ENCODE measurements around the gene KLF15.

KLF15 gene

DNA sequence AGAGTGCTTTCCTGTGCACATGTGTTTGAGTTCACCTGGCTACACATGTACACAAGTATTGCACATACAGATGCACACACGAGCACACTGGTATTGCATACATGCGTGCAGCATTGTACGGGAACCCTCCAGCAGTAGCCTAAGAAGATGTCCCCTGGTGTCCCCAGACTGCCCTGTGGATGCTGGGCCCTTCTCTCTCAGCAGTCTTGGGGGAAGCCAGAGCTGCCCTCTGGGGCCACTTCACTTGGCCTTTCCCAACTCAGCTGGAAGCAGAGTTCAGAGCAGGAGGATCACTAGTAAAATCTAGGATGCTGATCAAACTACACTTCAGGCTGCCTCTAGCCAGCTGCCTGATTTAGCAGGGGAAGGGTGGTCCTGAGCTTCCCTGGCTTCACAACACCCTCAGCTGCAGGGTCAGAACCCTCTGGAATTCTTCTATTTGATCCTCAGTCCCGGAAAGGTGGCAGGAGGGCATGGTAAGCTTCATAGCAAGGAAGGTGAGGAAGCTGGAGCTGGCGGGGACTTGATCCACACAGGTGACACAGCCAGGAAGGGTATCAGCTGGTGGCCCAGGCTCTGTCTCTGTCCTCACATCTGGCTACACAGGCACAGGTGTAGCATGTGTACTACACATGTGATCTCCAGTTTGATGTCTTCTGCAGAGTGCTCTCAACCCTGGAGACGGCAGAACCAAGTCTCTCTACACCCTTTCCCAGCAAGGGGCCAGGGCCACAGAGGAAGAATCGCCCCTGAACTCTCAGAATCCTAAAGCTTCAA, 36.5 kb downstream of the KLF15 start:
- no peak for DNase-seq (ENCODE audit: low read depth)

DNA sequence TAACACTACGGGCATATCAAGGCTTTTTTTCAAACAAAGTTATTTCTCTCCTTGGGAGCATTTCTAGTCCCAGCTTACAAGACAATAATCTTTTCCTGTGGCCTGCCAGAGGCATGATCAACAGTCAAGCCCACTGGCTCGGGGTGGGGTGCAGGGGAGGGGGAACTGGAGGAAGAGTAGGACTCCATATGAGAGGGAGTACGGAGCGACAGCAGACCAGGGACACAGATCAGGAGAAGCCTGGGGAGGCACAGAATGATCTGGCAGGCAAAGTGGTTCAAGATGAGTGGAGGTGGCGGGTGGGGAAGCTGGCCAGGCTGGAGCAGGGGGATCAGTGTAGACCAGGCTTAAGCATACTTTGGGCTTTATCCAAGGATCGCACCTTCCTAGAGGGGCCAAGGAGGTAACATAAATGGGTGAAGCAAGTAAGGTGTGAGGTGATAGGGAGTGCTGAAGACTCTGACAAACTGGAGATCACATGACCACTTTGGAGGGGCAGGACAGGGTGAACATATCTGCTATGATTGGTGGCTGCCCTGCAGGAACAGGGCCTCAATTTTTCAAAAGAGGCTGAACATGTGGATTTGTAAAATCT, 37.4 kb downstream of the KLF15 start:
- no peak for DNase-seq (ENCODE audit: low read depth)

DNA sequence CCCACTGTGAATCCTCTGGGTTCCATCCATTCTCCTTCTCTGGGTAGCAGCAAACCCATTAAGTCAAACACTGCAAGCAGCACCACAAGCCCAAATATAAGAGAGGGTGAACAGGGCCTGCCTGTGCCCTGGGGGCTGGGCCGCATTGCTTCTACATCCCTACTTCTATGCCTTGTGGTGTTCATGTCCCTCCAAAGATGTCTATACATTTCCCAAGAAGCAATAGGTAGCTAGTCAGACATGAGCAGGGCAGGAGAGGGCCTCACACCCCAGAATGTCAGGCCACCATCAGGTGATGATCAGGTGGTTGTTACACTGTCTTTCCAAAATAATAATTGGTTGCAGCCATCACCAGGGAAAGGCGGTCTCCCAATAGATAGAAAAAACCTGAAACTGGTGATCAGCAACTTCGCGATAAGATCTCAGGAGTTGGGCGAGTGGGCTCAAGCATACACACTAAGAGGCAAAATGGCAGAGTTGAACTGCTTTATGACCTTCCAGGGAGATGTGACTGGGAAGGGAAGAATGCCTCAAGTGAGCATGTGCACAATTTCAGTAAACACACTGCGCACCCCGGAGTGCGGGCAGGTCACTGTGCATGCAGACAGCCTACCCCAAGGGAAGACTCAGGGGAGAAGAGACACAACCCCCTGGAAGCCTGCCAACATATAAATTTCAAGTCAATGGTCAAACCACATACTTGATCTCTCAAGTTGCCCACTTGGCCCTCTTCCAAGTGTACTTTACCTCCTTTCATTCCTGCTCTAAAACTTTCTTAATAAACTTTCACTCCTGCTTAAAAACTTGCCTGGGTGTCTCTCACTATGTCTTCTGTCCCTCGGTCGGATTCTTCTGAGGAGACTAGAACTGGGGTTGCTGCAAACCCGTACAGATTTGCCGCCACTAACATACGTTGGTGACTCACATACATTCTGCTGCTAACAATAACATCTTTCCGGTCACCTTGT, 39.9 kb downstream of the KLF15 start:
- DNase-seq (ENCODE audit: low read depth), result no peak

DNA sequence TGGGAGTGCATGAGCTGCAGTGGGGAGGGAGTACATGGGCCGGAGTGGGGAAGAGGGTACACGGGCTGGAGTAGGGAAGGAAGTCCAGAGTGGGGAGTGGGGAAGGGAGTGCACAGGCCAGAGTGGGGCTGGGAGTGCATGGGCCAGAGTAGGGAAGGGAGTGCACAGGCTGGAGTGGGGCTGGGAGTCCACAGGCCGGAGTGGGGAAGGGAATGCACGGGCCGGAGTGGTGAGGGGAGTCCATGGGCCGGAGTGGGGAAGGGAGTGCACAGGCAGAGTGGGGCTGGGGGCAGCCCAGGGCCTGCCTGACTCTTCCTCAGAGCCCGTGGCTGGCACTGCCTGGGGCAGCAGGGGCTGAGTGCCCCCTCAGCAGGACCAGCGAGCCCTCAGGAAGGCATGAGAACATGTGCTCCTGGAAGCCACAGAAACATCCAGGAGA, 40.7 kb downstream of the KLF15 start:
- DNase-seq (ENCODE audit: low read depth), result no peak

DNA sequence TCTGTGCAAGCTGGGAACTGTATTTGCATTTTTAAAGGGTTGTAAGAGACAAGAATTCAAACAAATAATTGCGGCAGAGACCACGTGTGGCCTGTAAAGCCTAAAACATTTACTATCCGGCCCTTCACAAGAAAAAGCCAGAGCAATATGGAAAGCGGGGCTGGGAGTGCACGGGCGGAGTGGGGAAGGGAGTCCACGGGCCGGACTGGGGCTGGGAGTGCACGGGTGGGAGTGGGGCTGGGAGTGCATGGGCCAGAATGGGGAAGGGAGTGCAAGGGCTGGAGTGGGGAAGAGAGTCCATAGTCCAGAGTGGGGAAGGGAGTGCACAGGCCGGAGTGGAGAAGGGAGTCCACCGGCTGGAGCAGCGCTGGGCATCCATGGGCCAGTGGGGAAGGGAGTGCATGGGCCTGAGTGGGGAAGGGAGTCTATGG, 41.2 kb downstream of the KLF15 start:
- DNase-seq (ENCODE audit: low read depth), result no peak

DNA sequence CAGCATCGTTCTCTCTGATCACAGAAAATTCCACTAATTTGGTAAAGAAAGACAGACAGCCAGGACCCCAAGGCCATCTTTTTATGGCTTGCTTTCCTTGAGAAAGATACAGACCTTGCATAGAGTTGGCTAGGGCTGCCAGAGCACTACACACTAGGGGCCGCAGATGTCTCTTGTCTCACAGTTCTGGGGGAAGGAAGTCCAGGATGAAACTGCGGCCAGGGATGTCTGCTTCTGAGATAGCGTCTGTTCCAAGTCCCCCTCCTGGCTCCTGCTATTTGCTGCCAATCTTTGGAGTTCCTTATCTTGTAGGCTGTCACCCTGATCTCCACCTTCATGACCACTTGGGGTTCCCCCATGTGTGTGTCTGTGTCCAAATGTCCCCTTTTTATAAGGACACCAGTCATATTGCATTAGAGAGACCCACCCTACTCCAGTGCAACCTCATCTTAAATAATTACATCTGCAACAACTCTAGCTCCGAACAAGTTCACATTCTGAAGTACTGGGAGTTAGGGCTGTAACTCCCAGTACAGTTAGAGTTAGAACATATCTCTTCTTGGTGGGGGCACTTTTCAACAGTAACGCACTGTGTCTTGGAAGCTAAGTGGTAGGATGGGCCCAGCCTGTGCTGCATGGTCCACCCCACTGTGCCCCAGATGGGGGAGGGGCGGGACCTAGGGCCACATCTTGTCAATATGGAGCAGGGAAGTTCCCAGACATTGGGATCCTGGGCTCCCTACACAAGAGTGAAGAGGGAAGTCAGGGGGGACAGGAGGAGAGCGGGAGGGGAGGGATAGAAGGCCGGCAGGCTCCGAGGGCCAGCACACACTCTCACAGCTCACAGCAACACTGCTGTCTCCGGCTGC, 42.2 kb downstream of the KLF15 start:
- no peak for DNase-seq (ENCODE audit: low read depth)

DNA sequence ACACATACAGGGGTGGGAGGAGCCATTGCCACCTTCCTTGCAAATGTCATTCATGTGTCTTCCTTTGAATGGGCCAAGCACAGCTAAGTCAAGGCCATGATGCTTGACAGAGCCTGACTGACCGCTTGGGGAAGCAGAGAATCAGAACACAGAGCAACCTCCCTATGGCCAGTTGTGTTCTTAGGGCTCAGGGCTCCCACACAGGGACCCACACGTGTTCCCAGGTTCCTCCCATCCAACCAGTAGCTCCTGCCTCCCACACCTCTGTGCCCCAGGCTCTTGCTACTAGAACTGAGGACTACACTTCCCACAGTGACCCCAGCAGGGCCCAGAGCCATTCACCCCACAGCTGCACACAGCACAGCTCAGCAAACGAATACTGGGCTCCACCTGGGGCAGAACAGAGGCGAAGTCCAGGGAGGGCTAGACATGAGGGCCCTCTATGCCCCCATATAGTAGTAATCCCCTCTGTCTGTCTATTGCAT, 42.9 kb downstream of the KLF15 start:
- DNase-seq (ENCODE audit: low read depth), result no peak

DNA sequence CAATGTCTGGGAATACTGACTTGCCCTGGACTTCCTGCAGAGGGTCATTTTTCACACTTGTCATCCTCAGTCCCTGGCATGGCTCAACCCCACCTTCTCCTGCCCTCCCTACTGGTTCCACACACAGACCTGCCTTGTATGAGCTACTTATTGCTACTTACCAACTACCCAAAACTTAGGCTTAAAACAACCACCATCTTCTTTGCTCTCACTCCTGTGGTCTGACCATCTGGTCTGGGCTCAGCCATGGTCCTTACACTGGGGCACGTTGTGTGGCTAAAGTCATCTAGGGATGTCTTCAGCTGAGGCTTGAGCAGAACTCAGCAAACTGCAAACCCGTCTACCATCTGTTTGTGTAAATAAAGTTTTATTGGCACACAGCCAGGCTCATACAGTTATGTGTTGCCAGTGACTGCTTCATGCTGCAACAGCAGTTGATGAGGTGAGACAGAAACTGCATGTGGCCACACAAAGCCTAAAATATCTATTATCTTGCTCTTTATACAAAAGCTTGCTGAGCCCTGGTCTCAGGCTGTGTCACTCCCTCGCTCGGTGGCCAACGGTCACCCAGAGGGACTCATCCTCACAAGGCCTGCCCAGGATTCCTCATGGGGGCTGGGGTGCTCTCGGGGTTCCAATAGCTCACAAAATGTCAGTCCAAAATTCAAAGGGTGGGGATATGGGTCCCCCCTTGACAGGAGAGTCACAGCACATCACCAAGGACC, 43.5 kb downstream of the KLF15 start:
- DNase-seq (ENCODE audit: low read depth), result no peak

DNA sequence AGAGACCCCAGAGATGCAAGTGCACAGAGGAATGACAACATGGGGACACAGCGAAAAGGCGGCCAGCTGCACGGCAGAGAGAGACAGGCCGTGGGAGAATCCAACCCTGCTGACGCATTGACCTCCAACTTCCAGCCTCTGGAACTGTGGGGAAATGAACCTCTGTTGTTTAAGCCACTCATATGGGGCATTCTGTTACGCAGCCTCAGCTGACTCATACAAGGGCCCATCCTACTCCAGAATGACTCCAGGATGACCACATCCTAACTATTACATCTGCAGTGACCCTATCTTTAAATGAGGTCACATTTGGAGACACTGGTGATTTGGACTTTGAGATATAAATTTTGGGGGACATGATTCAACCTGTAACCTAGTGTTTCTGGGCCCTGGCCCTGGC, 44.0 kb downstream of the KLF15 start:
- no peak for DNase-seq (ENCODE audit: low read depth)

DNA sequence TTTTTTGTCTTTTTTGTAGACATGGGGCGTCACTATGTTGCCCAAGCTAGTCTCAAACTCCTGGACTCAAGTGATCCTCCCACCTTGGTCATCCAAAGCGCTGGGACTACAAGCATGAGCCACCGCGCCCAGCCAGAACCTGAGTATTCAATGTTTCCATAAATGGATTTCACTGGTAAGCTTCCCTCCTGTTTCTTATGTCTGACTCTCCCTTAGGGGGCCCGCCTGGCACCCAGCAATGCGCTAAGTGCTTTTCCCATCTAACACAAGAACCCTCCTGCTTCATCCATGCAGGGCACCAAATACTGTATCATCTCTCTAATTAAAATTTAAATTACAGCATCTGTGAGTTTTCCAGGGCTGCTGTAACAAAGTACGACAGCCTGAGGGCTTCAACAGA, 44.9 kb downstream of the KLF15 start:
- no peak for DNase-seq (ENCODE audit: low read depth)

DNA sequence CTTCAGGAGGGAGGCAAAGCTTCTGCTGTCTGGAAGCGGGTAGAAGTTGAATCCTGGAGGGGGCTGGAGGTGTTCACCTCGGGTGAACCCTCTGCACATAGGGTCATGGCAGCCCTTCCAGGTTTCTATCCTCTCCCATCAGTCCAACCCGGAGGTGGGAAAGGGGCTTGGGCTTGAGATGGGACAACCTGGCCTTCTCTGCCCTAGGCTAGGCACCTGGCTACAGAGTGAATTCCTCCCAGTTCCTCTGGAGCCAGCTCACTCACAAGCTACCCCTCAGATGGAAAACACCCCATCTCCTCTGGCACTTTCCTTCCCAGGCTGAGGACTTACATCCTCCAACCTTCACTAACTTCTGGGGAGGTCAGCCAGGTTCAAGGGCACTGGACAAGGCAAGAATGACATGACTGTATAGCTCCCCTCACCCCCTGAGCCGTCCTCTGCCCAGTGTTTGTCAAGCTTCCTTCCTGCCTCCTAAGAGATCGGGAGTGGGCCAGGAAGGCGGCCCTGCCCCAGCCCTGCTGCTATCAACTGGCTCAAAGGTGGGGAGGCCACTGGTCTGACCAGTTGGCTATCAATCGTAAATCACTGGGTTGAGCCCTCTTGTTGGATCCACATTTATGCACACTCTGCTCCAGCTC, 45.8 kb downstream of the KLF15 start:
- no peak for DNase-seq (ENCODE audit: low read depth)

DNA sequence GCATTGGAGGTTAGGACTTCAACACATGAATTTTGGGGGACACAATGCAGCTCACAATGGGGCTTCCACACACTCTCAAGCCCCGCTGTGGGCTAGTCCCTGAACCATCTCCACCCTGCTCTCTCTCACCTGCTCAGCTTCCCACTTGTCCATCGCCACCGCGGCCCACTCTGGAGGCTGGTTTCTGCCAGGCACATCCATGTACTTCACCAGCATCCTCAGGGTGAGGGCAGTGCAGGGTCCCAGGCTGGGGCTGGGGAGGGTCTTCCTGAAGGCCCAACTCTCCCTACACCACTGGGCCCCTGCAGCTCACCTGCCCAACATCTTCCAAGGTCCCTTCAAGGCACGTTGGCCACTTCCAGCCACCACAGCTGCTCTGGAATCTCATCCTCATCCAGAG, 46.4 kb downstream of the KLF15 start:
- no peak for DNase-seq (ENCODE audit: low read depth)

DNA sequence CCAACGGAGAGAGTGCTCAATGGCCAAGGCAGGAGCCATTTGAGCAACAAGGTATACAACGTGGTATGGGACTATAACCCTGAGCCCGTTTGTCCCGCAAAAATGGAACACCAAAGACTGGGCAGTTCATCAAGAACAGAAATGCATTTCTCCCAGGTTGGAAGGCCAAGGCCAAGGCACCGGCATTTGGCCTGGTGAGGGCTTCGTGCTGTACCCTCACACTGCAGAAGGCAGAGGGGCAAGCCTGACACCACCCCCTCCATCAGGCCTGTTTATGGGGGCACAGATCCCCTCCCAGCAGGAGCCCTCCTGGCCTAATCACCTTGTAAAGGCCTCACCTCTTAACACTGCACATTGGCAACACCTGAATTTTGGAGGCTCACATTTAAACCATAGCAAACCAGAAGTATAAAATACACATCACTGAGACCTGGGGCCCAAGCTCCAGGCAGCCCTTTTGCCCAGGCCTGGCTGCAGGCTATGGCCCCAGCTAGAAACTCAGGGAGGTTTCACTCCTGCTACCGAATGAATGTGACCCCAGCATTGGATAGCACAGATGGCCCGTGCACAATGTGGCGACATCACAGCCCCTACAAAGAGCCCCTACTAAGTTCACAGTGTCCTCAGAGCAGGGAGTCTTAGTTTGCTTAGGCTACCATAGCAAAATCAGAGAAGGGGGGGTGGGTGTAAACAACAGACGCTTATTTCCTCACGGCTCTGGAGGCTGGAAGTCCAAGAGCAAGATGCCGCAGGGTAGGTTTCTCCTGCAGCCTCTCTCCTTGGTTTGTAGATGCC, 47.1 kb downstream of the KLF15 start:
- no peak for DNase-seq (ENCODE audit: low read depth)

DNA sequence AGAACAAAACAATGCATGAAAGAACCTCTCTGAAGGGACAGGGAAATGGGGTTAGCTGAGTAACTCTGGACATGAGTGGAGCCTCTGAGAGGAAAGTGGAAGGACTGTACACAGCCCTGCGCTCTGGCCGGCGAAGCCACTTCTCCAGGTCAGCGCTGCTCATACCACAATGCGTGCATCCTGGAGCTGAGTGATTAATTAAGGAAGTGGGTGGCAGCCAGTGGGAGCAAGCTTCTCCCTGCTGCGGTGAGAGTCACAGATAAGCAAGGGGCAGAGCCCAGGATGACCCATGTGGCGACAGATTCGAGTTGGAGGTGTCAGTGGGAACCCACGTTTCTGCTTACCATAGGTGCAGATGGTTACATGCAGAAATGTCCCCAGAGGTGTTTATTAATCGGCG, 48.0 kb downstream of the KLF15 start:
- DNase-seq (ENCODE audit: low read depth), result no peak

DNA sequence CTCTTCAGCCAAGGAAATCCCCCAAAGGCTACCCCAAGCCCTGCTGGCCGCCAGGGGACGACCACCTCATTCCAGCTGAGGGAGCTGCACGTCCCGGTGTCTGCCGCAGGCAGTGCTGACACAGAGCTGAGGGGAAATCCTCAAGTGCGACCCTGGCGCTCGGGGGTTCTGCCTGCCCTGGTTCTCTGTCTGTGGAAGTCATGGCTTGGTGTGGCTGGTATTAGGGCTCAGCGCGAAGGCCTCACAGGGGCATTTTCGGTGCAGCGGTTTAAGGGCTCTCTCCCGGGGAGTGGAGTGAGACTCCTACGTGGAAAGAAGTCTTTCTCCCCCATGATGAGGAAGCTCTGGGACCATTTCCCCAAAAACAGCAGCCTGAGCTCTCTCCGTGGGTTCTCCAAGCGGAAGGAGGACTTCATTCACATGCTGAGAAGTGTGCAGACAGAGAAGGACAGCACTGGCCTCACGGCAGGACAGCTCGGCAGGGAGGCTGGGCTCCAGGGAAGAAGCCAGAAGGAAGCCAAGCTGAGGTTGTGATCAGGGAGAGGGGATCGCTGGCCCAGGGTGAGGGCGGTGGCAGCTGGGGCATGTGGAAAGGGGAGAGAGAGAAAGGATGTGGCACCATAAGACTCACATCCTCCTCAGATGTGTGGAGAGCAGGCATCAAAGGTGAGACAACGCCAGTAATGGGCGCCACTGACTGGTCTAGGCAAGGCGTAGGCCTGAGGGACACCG, 48.6 kb downstream of the KLF15 start:
- DNase-seq (ENCODE audit: low read depth), result no peak

DNA sequence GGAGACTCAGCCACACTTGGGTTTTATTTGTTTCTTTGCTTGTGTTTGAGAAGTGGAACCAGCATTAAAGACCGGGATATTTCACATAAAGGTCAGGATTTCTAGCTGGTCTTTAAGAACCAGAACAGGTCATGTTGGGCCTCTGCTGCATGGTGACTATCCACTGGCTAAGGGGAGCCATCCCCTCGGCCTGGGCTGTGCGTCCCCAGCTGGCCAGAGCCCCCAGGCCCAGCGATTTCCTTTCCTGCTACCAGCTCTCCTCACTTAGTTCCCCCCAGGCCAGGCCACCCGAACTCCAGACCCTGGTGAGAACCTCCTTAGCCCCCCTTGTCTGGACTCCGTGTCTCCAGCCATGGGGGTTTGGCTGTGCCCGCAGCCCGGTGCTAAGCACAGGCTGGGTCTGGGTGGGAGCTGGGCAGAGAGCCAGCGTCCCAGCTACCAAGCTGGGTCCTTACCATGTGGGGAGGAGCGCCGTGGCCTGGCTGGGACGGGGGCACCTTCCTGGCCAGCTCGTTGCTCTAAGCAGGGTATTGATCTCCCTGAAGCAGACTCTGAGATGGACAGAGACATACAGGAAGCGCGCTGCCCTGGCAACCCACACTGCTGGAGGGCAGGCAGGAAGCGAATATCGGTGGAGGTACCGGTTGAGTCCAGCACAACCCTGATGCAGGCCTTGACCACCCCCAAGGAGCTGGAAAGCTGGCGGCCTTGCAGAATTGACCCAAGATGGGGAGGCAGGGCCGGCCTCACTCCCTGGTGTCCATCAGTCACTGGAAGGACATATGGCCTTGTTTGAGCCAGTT, 49.4 kb downstream of the KLF15 start:
- DNase-seq (ENCODE audit: low read depth), result no peak

DNA sequence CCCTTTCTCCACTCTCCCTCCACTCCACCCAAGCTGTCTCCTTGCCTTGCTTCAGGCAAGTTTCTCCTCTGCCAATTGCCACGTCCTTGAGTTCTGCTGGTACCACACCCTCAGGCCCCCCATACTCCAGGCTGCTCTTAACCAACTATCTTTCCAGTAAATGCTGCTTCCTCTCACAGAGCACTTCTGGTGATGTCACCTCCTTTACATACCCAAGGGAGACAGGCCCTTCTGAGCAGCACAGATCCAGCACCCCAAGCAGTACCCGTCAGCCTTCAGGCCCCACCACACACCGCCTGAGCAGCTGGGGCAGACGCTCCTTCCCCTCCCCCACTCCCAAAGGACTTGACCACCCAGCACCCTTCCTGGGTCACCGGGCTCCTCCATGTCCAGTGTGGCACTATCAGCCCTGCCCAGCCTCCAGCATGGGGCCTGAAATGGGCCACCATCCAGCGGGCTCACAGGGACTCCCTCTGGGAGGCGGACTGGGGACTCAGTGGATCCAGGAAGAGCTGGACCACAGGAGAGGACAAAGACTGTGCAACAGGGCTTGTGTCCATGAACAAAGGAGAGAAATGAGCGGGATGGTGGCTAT, 50.2 kb downstream of the KLF15 start:
- no peak for DNase-seq (ENCODE audit: low read depth)

DNA sequence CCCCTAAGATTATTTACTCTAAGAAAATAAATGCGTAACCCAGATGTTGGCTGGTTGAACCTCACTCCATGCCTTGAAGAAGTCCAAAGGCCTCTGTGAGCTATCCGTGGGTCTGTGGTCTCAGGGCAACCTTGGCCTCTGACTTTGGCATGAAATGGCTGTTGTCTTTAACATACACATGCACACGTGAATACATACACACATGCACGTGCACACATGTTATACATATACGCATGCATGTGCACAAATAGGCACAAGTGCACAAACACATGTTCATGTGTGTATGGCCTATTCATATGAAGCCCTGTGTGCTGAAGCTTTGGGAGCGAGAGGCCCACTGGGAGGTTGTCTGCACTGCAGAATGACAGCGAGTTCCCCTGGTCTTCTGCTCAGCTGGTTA, 50.8 kb downstream of the KLF15 start:
- DNase-seq (ENCODE audit: low read depth), result no peak
